ENCODE measurements around the gene ZNF268. TPM values are rescaled to one million over a fixed set of nuclear protein-coding genes. Genes with fewer than 3 reads are reported as not detected.

Gene ZNF268
- total and polyA plus RNA-seq, 2 of the 13 experiments (the other 11 are each of a cell fraction or from before 2014, with no cell fraction given) = 7.6 to 31.3 TPM

DNA sequence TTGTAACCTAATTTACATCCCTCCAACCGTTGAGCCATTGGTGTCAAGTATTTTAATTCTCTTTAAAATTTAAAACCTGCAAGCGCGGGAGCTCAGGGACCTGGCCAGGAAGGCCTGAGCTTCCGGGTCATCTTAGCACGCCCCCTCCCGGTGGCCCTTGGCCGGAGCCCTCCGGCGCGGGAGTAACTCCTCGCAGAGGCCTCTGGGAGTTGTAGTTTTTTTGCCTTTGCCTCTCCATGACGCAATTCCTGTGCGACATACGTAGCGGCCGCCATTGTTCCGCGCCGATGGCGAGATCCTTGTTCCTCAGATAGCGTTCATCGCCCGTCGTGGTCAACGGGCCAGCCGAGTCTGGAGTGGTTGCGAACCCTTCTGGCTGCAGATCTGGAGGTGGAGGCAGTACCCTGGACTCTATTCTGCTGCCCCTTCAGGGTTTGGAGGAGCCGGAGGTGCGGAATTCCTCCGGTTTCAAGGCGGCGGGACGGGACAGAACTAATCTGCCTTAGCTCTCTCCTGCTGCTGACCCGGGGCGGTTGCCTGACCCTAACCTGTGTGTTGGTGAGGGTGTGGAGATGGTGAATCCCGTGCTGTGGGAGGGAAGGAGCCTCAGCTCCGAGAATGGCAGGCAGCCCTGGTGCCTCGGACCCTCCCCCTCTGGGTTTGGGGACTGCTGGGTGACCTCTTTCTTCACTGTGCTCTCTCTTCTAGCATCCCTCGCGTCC is at the start of gene ZNF268 (continued):
- TF ChIP-seq, protein P1, sequence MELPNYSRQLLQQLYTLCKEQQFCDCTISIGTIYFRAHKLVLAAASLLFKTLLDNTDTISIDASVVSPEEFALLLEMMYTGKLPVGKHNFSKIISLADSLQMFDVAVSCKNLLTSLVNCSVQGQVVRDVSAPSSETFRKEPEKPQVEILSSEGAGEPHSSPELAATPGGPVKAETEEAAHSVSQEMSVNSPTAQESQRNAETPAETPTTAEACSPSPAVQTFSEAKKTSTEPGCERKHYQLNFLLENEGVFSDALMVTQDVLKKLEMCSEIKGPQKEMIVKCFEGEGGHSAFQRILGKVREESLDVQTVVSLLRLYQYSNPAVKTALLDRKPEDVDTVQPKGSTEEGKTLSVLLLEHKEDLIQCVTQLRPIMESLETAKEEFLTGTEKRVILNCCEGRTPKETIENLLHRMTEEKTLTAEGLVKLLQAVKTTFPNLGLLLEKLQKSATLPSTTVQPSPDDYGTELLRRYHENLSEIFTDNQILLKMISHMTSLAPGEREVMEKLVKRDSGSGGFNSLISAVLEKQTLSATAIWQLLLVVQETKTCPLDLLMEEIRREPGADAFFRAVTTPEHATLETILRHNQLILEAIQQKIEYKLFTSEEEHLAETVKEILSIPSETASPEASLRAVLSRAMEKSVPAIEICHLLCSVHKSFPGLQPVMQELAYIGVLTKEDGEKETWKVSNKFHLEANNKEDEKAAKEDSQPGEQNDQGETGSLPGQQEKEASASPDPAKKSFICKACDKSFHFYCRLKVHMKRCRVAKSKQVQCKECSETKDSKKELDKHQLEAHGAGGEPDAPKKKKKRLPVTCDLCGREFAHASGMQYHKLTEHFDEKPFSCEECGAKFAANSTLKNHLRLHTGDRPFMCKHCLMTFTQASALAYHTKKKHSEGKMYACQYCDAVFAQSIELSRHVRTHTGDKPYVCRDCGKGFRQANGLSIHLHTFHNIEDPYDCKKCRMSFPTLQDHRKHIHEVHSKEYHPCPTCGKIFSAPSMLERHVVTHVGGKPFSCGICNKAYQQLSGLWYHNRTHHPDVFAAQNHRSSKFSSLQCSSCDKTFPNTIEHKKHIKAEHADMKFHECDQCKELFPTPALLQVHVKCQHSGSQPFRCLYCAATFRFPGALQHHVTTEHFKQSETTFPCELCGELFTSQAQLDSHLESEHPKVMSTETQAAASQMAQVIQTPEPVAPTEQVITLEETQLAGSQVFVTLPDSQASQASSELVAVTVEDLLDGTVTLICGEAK (IDR thresholded peaks at IDR 0.05) = no peak
- TF ChIP-seq, protein P1 (CRISPR knock-in tag; IDR thresholded peaks at IDR 0.05) = peak; percentile 79; the same call in 1 of the 2 replicates
- TF ChIP-seq EP300 (IDR thresholded peaks at IDR 0.05; ENCODE audit: low read depth in 2 of 2, low read length in 2 of 2) = no peak
- TF ChIP-seq EP300 (CRISPR knock-in tag; IDR thresholded peaks at IDR 0.05; ENCODE audit: borderline replicate concordance) = peak; percentile 48; the same call in 1 of the 2 replicates
- no peak for TF ChIP-seq JARID2 (CRISPR knock-in tag; IDR thresholded peaks at IDR 0.05; ENCODE audit: insufficient replicate concordance)
- TF ChIP-seq ZNF782 (CRISPR knock-in tag; IDR thresholded peaks at IDR 0.05; ENCODE audit: borderline replicate concordance) = peak; percentile 71; the same call in 1 of the 2 replicates
- no peak for TF ChIP-seq EHMT2 (IDR thresholded peaks at IDR 0.05; ENCODE audit: borderline replicate concordance, low read depth, low read length)
- no peak for TF ChIP-seq JUNB (CRISPR knock-in tag; IDR thresholded peaks at IDR 0.05; ENCODE audit: borderline replicate concordance)
- TF ChIP-seq ZZZ3 (CRISPR knock-in tag; IDR thresholded peaks at IDR 0.05; ENCODE audit: borderline replicate concordance) = peak; percentile 49; the same call in 1 of the 2 replicates
- peak; percentile 80 for TF ChIP-seq AHR (CRISPR knock-in tag; IDR thresholded peaks at IDR 0.05)
- TF ChIP-seq MAFG (CRISPR knock-in tag; IDR thresholded peaks at IDR 0.05) = no peak
- no peak for TF ChIP-seq ZMAT3 (CRISPR knock-in tag; conservative IDR thresholded peaks at IDR 0.05)
- peak; percentile 83 for TF ChIP-seq ETV5 (CRISPR knock-in tag; IDR thresholded peaks at IDR 0.05; ENCODE audit: borderline replicate concordance)
- TF ChIP-seq, protein P2, sequence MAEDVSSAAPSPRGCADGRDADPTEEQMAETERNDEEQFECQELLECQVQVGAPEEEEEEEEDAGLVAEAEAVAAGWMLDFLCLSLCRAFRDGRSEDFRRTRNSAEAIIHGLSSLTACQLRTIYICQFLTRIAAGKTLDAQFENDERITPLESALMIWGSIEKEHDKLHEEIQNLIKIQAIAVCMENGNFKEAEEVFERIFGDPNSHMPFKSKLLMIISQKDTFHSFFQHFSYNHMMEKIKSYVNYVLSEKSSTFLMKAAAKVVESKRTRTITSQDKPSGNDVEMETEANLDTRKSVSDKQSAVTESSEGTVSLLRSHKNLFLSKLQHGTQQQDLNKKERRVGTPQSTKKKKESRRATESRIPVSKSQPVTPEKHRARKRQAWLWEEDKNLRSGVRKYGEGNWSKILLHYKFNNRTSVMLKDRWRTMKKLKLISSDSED (CRISPR knock-in tag; IDR thresholded peaks at IDR 0.05) = 0 out of 2 replicates have a peak, but pooled peaks have one; percentile 52
- TF ChIP-seq, protein P3, sequence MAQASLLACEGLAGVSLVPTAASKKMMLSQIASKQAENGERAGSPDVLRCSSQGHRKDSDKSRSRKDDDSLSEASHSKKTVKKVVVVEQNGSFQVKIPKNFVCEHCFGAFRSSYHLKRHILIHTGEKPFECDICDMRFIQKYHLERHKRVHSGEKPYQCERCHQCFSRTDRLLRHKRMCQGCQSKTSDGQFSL (CRISPR knock-in tag; IDR thresholded peaks at IDR 0.05) = no peak
- TF ChIP-seq MTF2 (CRISPR knock-in tag; IDR thresholded peaks at IDR 0.05; ENCODE audit: borderline replicate concordance) = no peak

Measured in HepG2 (cell line).